Left renal pelvis (tissue), 4 donors: Measurements from ENCODE around the gene DEDD2. TPM values are rescaled to one million over a fixed set of nuclear protein-coding genes. Genes with fewer than 3 reads are reported as not detected.

Experiments
- DNase-seq, 4 donors: peaks; one replicate each; pipeline ENCODE4 v3.0.0-alpha.2; 2013; ENCODE audit warnings: low read depth in 4 of 4, low spot score in 3 of 4
- polyA plus RNA-seq, 4 donors: library from polyadenylated mRNA; unstranded; fragments of 120-200 nt; gene quantifications; one replicate each; pipeline ENCODE4 v1.2.1, GENCODE V29; 2013; ENCODE audit not compliant: insufficient read length in 4 of 4

DEDD2 gene
- polyA plus RNA-seq, 4 donors = 15.9 to 33.8 (median 23.1) TPM

GRCh38 chr19:42175952-42176648 is 41.4 kb downstream of the DEDD2 start:
- no peak for DNase-seq

- no peak for DNase-seq
Measured at GRCh38 chr19:42174958-42175734, 42.3 kb downstream of the DEDD2 start.

- DNase-seq = no peak
Measured at GRCh38 chr19:42174188-42174587, 43.3 kb downstream of the DEDD2 start.

GRCh38 chr19:42173695-42174094 is 43.8 kb downstream of the DEDD2 start:
- DNase-seq = no peak

GRCh38 chr19:42172261-42172660 is 45.2 kb downstream of the DEDD2 start:
- DNase-seq = no peak

- DNase-seq = no peak
Measured at GRCh38 chr19:42170715-42171114, 46.8 kb downstream of the DEDD2 start.

GRCh38 chr19:42169486-42170413 is 47.7 kb downstream of the DEDD2 start:
- DNase-seq = no peak

- no peak for DNase-seq
Measured at GRCh38 chr19:42168206-42168605, 49.3 kb downstream of the DEDD2 start.

GRCh38 chr19:42166316-42166715 is 51.2 kb downstream of the DEDD2 start:
- no peak for DNase-seq

GRCh38 chr19:42165146-42165545 is 52.3 kb downstream of the DEDD2 start:
- no peak for DNase-seq

- DNase-seq = no peak
Measured at GRCh38 chr19:42161616-42162263, 55.7 kb downstream of the DEDD2 start.

GRCh38 chr19:42159942-42160341 is 57.5 kb downstream of the DEDD2 start:
- no peak for DNase-seq

GRCh38 chr19:42158926-42159325 is 58.6 kb downstream of the DEDD2 start:
- no peak for DNase-seq

- DNase-seq = no peak
Measured at GRCh38 chr19:42156571-42156970, 60.9 kb downstream of the DEDD2 start.

GRCh38 chr19:42155796-42156195 is 61.7 kb downstream of the DEDD2 start:
- no peak for DNase-seq

GRCh38 chr19:42154471-42155323 is 62.8 kb downstream of the DEDD2 start:
- no peak for DNase-seq

GRCh38 chr19:42153672-42154433 is 63.6 kb downstream of the DEDD2 start:
- DNase-seq = no peak

- no peak for DNase-seq
Measured at GRCh38 chr19:42152910-42153671, 64.4 kb downstream of the DEDD2 start.
